Heart left ventricle (tissue), 13 donors: ENCODE results near the gene UBA7.

Experiments used
- CTCF ChIP-seq, 12 donors: fragments of 200-600 bp; sonication (generic) in 4 of 12; IDR thresholded peaks; one replicate each; pipeline versions ENCODE4 v1.5.0 to v1.8.0; 2018 to 2022; ENCODE audit warnings: antibody characterized with exemption in 12 of 12, mild to moderate bottlenecking in 5 of 12
- POLR2A ChIP-seq, 2 donors: fragments of 450-650 bp; IDR thresholded peaks; one replicate each; pipeline ENCODE4 v1.6.1; 2017; ENCODE audit warnings: antibody characterized with exemption in 2 of 2, mild to moderate bottlenecking in 2 of 2, moderate library complexity in 2 of 2
- donor health status: ischemic (EF 13 %, LVEDD 7.1; RV severe dilation, severe dysfunction).
- donor health status: DM: no; HTN: yes; CAD: no.
- donor health status: DM: no; HTN: no; CAD: no.
- donor health status: ischemic (EF 25% LVEDD 6.9; RV normal size, moderate dysfunction).
- donor health status: ischemic (EF 25% LVEDD 5.7; RV mildly dilated, moderate dysfunction).
- donor health status: ischemic (EF 35%, LVEDD 5.7; RV mildly dilated, moderate dysfunction).
- donor health status: nonischemic (EF 11% LVEDD 7.7; RV severe dilation, severe dysfunction).
- donor health status: DM: yes; HTN: yes; CAD: no.
- donor health status: PGD.
- donor health status: ischemic (EF 29% LVEDD 5.4; RV normal size, mild dysfunction).
- donor health status: nonischemic (EF 23%, LVEDD 6.1; RV moderate dilation, normal function).

- TF ChIP-seq CTCF (IDR thresholded peaks at IDR 0.05) (no peak), POLR2A (IDR thresholded peaks at IDR 0.05) (no peak)
These were observed 22.9 kb downstream of the UBA7 start for GRCh38 chr3:49790626-49791411.
